ENCODE results near the gene VSIG10L.

Gene VSIG10L

DNA sequence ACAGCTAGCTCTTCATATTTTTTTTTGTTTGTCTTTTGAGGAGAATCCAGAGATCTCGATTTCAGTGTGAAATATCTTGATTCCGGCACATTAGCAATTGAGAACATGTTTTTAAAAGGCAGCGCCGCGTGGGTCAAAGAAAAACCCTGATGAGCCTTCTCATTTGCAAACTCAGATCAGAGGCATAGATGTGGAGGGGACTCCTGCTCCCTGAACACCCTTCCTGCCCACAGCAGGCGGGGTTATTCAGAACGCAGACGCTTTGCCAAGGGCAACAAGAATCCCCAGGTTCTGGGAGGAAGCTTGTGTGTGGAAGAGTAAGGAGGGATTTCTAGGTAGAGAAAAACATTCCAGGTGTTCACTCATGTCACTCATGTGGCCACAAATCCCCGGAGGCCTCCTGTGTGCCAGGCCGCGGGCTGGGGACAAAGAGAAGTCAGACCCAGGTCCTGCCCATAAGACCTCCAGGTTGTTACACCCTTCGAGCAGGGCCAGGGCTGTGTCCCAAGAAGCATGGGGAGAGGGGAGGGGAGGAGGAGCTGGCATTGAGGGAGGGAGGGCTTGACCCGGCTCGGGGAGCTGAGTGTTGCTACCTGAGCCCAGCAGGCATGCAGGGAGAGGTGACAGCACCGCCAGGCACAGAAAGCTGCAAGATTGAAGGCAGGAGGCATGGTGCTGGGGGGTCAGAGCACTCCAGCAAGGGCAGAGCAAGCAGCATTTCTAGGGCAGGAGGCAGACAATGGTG is 46.4 kb downstream of the VSIG10L start:
- Histone ChIP-seq H3K4me3 (ENCODE audit: low read depth in 1 of 2, low read length in 1 of 2) (no peak overlapping the region), H3K9me3 (no peaks in the 10 kb centered on the region), H3K27me3 (peaks cover 13% of the 10 kb centered on the region), H3K27ac (no peak overlapping the region), H3K4me1 (ENCODE audit: control insufficient read depth in 1 of 2, insufficient read depth in 1 of 2, low read depth in 1 of 2, low read length in 1 of 2) (no peaks in the 10 kb centered on the region), H3K36me3 (no peaks in the 10 kb centered on the region)
- TF ChIP-seq, protein P1, sequence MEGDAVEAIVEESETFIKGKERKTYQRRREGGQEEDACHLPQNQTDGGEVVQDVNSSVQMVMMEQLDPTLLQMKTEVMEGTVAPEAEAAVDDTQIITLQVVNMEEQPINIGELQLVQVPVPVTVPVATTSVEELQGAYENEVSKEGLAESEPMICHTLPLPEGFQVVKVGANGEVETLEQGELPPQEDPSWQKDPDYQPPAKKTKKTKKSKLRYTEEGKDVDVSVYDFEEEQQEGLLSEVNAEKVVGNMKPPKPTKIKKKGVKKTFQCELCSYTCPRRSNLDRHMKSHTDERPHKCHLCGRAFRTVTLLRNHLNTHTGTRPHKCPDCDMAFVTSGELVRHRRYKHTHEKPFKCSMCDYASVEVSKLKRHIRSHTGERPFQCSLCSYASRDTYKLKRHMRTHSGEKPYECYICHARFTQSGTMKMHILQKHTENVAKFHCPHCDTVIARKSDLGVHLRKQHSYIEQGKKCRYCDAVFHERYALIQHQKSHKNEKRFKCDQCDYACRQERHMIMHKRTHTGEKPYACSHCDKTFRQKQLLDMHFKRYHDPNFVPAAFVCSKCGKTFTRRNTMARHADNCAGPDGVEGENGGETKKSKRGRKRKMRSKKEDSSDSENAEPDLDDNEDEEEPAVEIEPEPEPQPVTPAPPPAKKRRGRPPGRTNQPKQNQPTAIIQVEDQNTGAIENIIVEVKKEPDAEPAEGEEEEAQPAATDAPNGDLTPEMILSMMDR (IDR thresholded peaks at IDR 0.05), result no peak

DNA sequence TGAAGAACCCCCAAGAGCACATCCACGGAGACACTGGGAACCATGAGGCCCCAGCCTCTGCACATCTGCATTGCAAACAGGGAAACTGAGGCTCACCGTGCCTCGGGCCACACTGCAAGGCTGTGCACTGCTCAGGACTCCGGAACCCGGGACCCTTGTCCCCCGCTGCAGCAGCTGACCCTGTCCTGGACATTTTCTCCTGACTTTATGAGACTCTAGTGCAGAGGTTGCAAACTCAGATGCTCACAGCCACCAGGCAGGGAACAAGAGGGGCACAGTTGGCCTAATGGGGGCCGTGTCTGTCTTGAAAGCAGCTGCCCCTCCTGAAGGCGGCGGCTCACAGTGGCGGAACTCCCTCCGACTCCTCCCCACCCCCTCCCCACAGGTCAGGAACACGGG is 47.0 kb downstream of the VSIG10L start:
- no peaks in the 10 kb centered on the region for H3K36me3 ChIP-seq
- TF ChIP-seq, protein P1 (IDR thresholded peaks at IDR 0.05), result no peak
- H3K4me1 ChIP-seq (ENCODE audit: control insufficient read depth in 1 of 2, insufficient read depth in 1 of 2, low read depth in 1 of 2, low read length in 1 of 2), result no peaks in the 10 kb centered on the region
- peaks cover 11% of the 10 kb centered on the region for H3K27me3 ChIP-seq
- H3K9me3 ChIP-seq, result no peaks in the 10 kb centered on the region
- no peak overlapping the region for H3K27ac ChIP-seq
- no peak overlapping the region for H3K4me3 ChIP-seq (ENCODE audit: low read depth in 1 of 2, low read length in 1 of 2)

DNA sequence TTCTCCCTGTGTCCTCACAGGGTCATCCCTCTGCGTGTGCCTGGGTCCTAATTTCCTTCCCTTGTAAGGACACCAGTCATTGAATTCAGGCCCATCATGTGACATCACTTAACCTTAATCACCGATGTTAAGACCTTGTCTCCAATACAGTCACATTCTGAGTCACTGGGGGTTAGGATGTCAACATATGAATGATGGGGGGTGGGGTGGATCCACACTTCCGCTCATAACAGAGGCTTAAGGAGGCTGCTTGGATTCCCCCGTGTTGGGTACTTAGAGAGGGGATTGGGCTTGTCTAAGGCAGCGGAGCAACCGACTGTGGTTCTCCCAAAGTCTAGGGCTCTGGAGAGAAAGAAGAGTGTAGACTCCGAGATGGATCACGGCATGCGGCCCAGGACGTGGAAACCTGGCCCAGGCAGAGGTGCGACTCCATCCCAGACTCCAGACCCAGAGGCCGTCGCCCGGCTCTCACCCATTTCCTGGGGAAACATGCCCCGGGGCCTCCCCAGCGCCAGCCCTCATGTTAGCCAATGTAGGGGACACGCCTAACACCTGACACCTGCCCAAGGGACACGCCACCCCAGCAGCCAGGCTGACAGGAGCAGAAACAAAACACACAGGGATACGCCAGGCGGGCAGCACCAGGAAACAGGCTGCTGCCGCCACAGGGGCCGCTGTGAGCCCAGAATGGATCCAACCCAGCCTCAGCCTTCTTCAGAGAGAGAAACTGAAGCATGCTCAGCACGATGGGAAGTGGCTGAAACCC is 47.5 kb downstream of the VSIG10L start:
- H3K4me1 ChIP-seq (ENCODE audit: control insufficient read depth in 1 of 2, insufficient read depth in 1 of 2, low read depth in 1 of 2, low read length in 1 of 2), result no peaks in the 10 kb centered on the region
- H3K9me3 ChIP-seq, result no peaks in the 10 kb centered on the region
- H3K36me3 ChIP-seq, result no peaks in the 10 kb centered on the region
- H3K27ac ChIP-seq, result no peak overlapping the region
- peaks cover 11% of the 10 kb centered on the region for H3K27me3 ChIP-seq
- no peak overlapping the region for H3K4me3 ChIP-seq (ENCODE audit: low read depth in 1 of 2, low read length in 1 of 2)
- TF ChIP-seq, protein P1 (IDR thresholded peaks at IDR 0.05), result no peak

DNA sequence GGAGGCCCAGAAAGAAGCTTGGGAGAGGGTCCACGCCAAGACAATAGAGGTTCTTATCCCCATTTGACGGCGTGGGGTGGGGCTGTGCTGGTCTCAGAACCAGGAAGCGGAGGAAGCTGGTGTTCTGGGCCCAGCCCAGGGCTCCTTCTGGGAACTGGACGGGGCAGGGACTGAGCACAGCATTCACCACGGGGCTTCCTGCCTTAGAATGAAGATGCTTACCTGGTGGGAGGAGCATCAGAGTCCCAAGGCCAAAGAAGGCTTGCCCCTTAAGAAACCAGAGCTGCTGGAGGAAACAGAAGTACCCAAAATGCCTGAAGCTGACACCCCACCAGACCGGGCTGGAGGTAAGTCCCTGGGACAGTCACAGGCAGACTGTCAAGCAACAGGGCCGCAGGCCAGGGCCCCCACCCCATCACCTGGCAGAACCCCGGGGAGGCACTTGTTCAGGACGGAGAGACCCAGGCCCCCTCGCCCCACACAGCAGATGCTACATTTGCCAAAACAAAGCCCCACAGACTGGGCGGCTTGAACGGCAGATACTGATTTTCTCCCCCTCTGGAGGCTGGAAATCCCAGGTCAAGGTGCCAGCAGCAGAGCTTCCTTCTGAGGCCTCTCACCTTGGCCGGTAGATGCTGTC is 48.2 kb downstream of the VSIG10L start:
- TF ChIP-seq, protein P1 (IDR thresholded peaks at IDR 0.05), result no peak
- H3K4me3 ChIP-seq (ENCODE audit: low read depth in 1 of 2, low read length in 1 of 2), result no peak overlapping the region
- no peaks in the 10 kb centered on the region for H3K9me3 ChIP-seq
- no peak overlapping the region for H3K27ac ChIP-seq
- H3K36me3 ChIP-seq, result no peaks in the 10 kb centered on the region
- H3K27me3 ChIP-seq, result peaks cover 11% of the 10 kb centered on the region
- no peaks in the 10 kb centered on the region for H3K4me1 ChIP-seq (ENCODE audit: control insufficient read depth in 1 of 2, insufficient read depth in 1 of 2, low read depth in 1 of 2, low read length in 1 of 2)

DNA sequence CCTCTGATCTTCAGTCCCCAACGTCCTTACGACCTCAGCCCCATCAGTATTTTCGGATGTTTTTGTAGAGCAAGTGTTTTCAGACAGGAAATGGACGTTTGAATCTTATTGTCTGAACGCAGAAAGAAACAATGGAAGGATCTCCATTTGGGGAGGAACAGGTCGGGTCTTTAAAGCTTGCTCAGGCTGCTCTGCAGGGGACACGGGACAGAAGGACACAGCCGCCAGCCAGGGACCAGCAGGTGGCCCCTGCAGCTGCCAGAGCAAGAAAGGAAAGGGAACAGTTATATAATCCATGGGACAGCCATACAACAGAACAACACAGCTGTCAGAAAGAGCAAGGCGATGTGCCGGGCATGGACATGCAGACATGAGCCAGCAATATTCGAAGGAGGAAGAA is 49.0 kb downstream of the VSIG10L start:
- Histone ChIP-seq H3K9me3 (no peaks in the 10 kb centered on the region), H3K4me3 (ENCODE audit: low read depth in 1 of 2, low read length in 1 of 2) (no peak overlapping the region), H3K27me3 (peaks cover 17% of the 10 kb centered on the region), H3K36me3 (no peaks in the 10 kb centered on the region), H3K4me1 (ENCODE audit: control insufficient read depth in 1 of 2, insufficient read depth in 1 of 2, low read depth in 1 of 2, low read length in 1 of 2) (no peaks in the 10 kb centered on the region), H3K27ac (no peak overlapping the region)
- TF ChIP-seq, protein P1 (IDR thresholded peaks at IDR 0.05), result no peak

Measured in neutrophil (primary cell).